Measurements from ENCODE around the gene TUT7.
A peak's percentile ranks its signal among the peaks of the same experiment; 100 is the strongest.

Gene TUT7

DNA sequence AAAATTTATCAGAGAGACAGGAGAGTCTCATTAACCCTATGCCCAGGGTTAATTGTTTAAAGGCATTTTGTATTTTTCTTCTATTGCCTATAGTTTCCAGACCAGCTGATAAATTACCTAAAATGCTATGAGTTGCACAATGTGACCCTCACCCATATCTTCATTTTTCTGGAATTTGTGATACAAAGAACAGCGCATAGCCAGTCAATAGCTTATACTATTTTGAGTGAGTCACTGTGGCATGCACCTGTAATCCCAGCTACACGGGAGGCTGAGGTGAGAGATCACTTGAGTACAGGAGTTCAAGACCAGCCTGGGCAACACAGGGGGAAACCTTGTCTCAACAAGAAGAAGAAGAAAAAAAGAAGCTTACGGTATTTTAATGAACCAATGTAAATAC is 97.6 kb downstream of the TUT7 start:
- no peak for DNase-seq

DNA sequence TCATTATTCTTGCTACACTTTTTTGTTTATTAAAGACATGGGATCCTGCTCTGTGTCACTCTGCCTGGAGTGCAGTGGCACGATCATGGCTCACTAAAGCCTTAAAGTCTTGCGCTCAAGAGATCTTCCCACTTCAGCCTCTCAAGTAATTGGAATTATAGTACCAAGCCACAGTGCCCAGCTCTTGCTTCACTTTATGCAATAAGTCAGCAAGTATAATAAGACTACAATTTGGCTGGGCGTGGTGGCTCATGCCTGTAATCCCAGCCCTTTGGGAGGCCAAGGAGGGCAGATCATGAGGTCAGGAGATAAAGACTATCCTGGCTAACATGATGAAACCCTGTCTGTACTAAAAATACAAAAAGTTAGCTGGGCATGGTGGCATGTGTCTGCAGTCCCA is 100.6 kb downstream of the TUT7 start:
- no peak for DNase-seq

DNA sequence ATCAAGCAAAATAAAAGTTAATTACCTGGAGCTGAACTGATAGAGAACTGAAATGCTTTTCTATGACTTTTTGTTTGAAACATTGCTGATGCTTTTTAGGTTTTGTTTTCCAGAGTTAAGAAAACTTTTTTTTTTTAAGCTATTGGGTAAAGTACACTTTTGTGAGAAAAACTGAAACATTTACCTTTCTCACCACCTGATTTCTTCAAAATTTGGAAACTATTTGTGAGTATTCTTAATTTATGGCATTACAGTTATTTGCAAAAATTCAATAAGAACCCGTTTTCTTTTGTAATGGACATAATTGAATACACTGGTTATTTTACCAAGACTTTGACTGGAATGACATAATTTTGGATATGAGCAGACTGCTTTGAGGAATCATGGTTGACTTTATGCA is 101.3 kb downstream of the TUT7 start:
- DNase-seq, result no peak

DNA sequence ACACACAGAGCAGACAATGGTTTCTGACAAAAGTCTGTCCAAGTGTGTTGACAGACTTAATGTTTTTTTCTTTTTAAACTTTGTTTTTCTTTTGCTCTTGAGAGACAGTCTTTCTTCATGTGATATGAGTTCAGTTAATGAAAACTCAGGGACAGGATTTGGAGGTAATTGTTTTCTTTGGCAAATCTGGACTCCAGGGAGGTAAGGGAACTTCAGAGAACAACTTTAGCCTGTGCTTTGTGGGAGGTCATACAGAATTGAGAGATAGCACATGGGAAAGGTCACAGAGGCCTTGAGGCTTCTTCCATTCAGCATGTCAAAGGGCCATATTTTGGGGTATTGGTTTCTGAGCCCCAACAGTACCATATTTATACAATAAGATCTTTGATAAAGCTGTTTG is 104.1 kb downstream of the TUT7 start:
- DNase-seq, result no peak

DNA sequence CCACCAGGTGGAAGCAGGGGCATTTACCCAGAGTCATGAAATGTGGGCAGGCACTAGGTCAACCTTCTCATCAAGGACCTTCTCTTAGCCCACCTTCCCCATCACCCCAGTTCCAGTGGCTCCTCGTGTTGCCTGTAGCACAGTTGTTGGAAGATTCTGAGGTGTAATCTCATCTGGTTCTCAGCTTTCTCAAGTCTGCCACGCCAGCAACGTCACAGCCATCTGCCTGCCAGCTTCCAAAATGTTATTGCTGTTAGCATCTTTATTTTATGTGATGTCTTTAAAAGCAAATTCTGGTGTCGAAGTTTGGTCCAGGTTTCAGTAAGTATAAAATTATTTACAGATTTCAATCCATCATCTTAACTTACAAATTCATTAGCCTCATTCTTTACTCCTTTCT is 105.5 kb downstream of the TUT7 start:
- DNase-seq, result no peak

DNA sequence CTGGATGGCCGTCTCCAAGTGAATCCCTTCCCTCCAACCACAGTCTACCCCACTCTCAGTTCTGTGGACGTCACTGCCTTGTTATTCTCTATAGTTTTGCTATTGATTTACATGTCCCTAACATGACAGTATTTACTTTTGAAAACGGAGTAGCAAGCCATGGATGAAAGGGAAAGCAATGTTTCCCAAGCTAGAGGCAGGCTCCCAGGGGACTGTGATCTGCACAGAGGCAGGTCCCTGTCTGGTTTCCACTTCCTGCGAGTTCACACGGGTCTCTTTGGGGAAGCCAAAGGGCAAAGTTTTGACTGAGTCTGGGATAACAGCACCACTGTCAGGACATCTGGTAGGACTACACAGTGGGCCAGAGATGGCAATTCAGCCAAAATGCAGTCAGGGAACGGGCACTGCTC is 107.5 kb downstream of the TUT7 start:
- DNase-seq, result no peak

DNA sequence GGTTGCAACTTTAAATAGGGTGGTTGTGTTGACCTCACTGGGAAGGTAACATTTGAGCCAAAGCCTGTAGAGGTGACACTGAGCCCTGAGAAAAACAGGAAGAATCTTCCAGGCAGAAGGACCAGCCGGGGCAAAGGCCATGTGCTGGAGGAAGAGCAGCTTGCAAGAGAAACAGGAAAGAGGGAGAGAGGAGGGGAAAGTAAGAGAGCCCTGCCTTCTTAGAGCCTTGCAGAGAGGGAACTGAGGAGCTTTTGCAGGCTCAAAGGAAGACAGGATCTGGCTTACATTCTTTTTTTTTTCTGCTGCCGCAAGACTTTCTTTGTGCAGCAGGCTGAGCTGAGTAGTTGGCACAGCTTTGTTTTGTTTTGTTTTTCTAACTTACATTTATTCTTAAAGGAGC is 112.1 kb downstream of the TUT7 start:
- DNase-seq, result no peak

DNA sequence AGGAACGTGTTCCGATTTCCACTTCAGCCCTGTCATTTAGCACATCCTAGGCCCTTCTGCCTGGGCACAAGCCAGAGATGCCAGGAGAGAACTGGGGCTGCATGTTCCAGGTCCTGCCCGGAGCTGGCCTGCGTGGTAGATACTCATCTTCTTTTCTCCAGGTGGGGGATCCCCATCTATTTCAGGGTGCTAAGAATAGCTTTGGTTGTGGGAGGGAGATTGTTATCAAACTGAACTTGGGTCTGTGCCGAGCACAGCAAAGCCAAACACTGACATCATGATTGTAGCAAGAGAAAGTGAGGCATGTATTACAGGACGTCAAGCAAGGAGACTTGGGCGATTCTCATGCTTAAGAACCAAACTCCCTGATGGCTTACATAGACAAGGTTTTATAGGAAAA is 113.0 kb downstream of the TUT7 start:
- DNase-seq, result no peak

DNA sequence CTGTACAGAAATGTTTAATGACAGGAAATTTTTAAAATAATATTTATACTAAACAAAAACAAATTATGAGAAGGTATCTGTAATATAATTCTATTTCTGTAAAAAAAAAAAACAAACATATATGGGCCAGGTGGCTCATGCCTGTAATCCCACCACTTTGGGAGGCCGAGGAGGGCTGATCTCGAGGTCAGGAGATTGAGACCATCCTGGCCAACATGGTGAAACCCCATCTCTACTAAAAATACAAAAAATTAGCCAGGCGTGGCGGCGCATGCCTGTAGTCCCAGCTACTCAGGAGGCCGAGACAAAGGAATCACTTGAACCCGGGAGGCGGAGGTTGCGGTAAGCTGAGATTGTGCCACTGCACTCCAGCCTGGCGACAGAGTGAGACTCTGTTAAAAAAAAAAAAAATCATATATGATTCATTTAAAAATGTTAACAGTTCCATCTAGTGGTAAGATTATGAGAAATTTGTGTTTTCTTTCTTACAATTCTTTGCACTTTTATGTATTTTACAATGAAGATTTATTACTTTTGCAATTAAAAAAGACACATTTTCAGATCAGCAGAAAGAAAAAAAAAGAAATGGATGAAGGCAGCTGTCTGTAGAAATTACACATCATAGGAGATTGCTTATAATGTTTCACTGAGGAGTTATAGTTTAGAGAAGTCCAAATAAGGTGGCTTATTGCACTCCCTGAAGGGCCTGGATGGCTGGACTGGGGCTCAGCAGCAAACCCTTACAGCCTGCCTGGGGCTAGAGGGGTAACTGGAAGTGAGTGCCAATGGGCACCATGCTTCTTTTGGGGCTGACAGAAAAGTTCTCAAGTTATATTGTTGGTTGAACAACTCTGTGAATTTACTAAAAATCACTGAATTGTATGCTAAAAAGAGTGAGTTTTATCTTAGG is 115.1 kb downstream of the TUT7 start:
- peak in 1 of 2 experiments; percentile 21 for DNase-seq

Measured in SW 1271 (cell line).